Ecto neural progenitor cell (in vitro differentiated cells): Measurements from ENCODE around the gene IL21R.
A peak's percentile ranks its signal among the peaks of the same experiment; 100 is the strongest.
"Not testable (repeated sequence)": the region's sequence is repeated elsewhere in the genome, so short reads cannot be mapped to it uniquely, and the experiment has no call there.

Source experiments
- DNase-seq: peaks from one replicate; pipeline ENCODE4 v3.0.0-alpha.2; 2018; ENCODE audit warnings: low spot score

Gene IL21R

GRCh38 chr16:27427538-27427937, 25.6 kb downstream of the IL21R start:
- no peak for DNase-seq

- DNase-seq = no peak
These were observed 26.2 kb downstream of the IL21R start for GRCh38 chr16:27428026-27428785.

- no peak for DNase-seq
These were observed 27.4 kb downstream of the IL21R start for GRCh38 chr16:27429330-27429871.

- peak; percentile 34 for DNase-seq
These were observed 28.0 kb downstream of the IL21R start for GRCh38 chr16:27429981-27430441.

- DNase-seq = no peak
These were observed 28.5 kb downstream of the IL21R start for GRCh38 chr16:27430512-27430911.

GRCh38 chr16:27430923-27431484, 29.0 kb downstream of the IL21R start:
- DNase-seq = no peak

GRCh38 chr16:27431773-27432532, 30.0 kb downstream of the IL21R start:
- no peak for DNase-seq

GRCh38 chr16:27432558-27432957, 30.6 kb downstream of the IL21R start:
- no peak for DNase-seq

GRCh38 chr16:27433191-27433590, 31.2 kb downstream of the IL21R start:
- DNase-seq = not testable (repeated sequence)

- DNase-seq = no peak
These were observed 31.7 kb downstream of the IL21R start for GRCh38 chr16:27433636-27434035.

- no peak for DNase-seq
These were observed 32.4 kb downstream of the IL21R start for GRCh38 chr16:27434141-27435051.

GRCh38 chr16:27435146-27435545, 33.2 kb downstream of the IL21R start:
- DNase-seq = not testable (repeated sequence)

GRCh38 chr16:27436065-27436464, 34.1 kb downstream of the IL21R start:
- peak; percentile 39 for DNase-seq

GRCh38 chr16:27436921-27437650, 35.1 kb downstream of the IL21R start:
- DNase-seq = peak; percentile 29

- DNase-seq = no peak
These were observed 36.0 kb downstream of the IL21R start for GRCh38 chr16:27437946-27438345.

- DNase-seq = no peak
These were observed 37.5 kb downstream of the IL21R start for GRCh38 chr16:27439271-27440018.

- DNase-seq = no peak
These were observed 39.3 kb downstream of the IL21R start for GRCh38 chr16:27441276-27441675.

GRCh38 chr16:27441998-27442397, 40.0 kb downstream of the IL21R start:
- no peak for DNase-seq

- no peak for DNase-seq
These were observed 42.0 kb downstream of the IL21R start for GRCh38 chr16:27444015-27444414.

- no peak for DNase-seq
These were observed 42.5 kb downstream of the IL21R start for GRCh38 chr16:27444470-27444869.
